OCI-LY3 (cell line): ENCODE data around the gene CFAP298.
"Not testable (repeated sequence)": the region's sequence is repeated elsewhere in the genome, so short reads cannot be mapped to it uniquely, and the experiment has no call there.

Experiments
- CTCF ChIP-seq: fragments of 200-600, 300-600 bp; sonication (generic); IDR thresholded peaks from 2 replicates; pipeline ENCODE4 v1.5.1; 2014; ENCODE audit warnings: antibody characterized with exemption, low read length, low read depth
- EZH2phosphoT487 ChIP-seq: fragments of 200-600 bp; shearing (Covaris generic); IDR thresholded peaks from 2 replicates; pipeline ENCODE4 v1.6.1; 2018; ENCODE audit warnings: antibody characterized with exemption, mixed run types, low read depth

- not testable (repeated sequence) for TF ChIP-seq CTCF, EZH2phosphoT487
These were observed 6.0 kb upstream of the CFAP298 start for GRCh38 chr21:32618218-32618617.
